OCI-LY3 (cell line): ENCODE measurements around the gene APOD.
"Not testable (repeated sequence)": the region's sequence is repeated elsewhere in the genome, so short reads cannot be mapped to it uniquely, and the experiment has no call there.

Experiments
- CTCF ChIP-seq: fragments of 200-600, 300-600 bp; sonication (generic); IDR thresholded peaks from 2 replicates; pipeline ENCODE4 v1.5.1; 2014; ENCODE audit warnings: antibody characterized with exemption, low read length, low read depth
- EZH2phosphoT487 ChIP-seq: fragments of 200-600 bp; shearing (Covaris generic); IDR thresholded peaks from 2 replicates; pipeline ENCODE4 v1.6.1; 2018; ENCODE audit warnings: antibody characterized with exemption, mixed run types, low read depth

- not testable (repeated sequence) for TF ChIP-seq CTCF, EZH2phosphoT487
Measured at GRCh38 chr3:195614672-195615504, 31.1 kb upstream of the APOD start.
